HG02610 (cell line): ENCODE measurements around the gene ZAP70.
"Not testable (repeated sequence)": the region's sequence is repeated elsewhere in the genome, so short reads cannot be mapped to it uniquely, and the experiment has no call there.

Experiments
- ATAC-seq: cut with Tn5 transposase; IDR thresholded peaks from one replicate; pipeline ENCODE4 v1.9.1; 2021; ENCODE audit warnings: mild to moderate bottlenecking, moderate library complexity; ENCODE audit not compliant: unreplicated experiment

ZAP70 gene

DNA sequence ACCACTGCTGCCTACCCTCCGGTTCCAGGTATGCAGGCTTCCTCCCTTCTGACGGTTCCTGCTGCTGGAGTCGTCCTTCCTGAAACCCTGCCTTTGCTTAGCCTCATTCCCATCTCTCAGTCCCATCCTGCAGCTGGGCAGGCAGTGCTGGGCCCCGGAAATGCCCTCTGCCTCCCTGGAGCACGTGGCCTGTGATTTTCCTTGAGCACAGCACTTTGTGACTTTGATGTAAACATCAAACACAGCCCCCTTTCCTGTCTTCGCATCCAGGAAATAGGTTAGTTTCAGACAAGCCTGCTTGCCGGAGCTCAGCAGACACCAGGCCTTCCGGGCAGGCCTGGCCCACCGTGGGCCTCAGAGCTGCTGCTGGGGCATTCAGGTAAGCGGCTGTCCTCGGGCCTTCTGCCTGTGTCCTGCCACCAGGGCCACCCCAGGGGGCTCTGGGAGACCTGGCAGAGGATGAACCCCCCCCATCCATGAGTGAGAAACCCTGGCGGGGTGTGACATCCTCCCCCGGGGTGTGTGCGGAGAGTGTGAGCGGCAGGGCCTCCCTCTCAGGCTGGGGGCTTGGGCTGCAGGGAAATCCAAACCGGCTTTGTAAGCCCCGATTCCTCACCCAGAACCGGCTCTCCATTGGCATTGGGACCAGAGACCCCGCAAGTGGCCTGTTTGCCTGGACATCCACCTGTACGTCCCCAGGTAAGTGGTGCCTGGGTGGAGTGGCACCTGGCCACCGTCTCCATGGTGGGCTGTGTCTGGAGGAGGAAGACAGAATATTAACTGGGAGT lies at the start of gene ZAP70:
Gene ZAP70 (plus strand): TSS at position 281 of the 788 bp plus-strand sequence. CDS start 10,461 bp downstream, outside the sequence.
- ATAC-seq: no peak

DNA sequence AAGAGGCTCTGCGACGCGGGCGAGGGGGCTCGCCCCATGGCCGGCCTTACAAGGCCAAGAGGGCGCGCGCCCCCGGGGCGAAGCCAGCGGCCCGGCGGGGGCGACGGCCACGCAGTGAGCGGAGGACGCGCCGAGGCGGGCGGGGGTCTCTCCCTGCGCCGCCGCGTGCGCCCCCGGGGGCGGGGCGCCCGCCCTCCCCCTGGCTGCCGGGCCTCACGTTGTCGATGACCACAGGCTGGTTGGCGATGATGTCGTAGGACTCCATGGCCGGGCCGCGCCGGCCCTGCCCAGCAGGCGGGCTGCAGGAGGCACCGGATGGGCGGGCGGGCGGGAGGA lies 49.8 kb upstream of the ZAP70 start:
- ATAC-seq: no peak

GRCh38 chr2:97663962-97664635 lies 49.3 kb upstream of the ZAP70 start, which contains the start of gene ACTR1B:
TSS of gene ACTR1B (minus strand) at chr2:97664044. CDS start at chr2:97663890, 154 bp downstream.
- ATAC-seq: peak; percentile 80

DNA sequence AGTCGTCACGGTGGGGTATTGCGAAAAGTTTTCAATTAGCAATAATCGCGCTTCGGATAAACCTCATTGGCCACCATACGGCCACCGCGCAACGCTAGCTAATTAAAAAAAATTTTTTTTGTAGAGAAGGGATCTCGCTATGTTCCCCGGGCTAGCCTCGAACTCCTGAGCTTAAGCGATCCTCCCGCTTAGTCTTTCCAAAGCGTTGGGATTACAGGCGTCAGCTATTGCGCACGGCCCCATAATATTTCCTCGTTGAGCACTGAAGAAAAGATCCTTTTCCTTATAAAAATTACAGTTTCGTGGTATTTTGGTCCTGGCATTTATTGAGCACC lies 48.8 kb upstream of the ZAP70 start:
- no peak for ATAC-seq

DNA sequence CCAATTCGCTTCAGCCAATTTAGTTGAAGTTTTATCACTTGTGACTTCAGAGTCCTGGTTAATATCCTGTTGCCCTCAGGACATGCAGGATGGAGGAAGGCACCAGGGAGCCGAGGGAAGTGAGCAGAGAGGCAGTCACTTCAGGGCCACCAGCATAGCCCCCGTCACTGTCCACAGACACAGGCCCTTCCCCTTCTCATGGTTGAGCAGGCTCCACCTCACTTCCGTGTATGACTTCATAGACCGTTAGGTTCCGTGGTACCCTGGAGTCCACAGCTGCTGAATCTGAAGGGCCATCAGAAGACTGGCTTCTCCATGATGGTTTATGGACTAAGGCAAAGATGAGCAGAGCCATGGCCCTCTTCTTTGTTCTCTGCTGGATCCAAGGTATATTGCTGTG lies 43.9 kb upstream of the ZAP70 start, which contains the start of gene C2orf92:
Gene C2orf92 (plus strand): TSS at position 266 of the 400 bp plus-strand sequence. CDS start 76 bp downstream, at position 342.
- ATAC-seq: no peak

GRCh38 chr2:97670471-97670870 lies 42.9 kb upstream of the ZAP70 start:
- no peak for ATAC-seq

GRCh38 chr2:97671526-97671925 lies 41.9 kb upstream of the ZAP70 start:
- ATAC-seq: no peak

DNA sequence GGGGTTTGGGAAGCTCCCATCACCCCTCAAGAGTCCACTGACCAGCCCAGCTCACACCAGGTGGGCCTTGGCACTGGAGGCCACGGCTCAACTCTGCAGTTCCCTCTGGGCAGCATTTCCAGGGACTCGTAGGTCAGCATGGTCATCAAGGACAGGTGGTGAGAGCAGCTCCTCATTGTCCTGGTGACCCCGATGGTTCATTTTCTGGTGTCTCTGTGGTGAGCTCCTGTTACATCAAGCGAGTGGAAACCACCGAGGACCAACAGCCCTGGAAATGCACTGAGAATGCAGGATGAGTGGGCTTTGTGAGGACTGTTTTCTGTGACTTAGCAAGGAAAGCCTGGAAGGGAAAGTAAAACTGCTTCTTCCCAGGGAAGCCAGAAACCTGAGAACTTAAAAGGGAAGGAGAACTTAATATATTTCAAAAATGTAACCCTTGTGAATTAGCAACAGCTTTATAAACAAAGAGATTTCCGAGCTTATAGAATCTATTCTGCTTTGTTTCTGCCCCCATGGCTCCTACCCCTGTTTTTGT lies 40.7 kb upstream of the ZAP70 start:
- ATAC-seq: not testable (repeated sequence)

GRCh38 chr2:97673182-97673914 lies 40.0 kb upstream of the ZAP70 start:
- ATAC-seq: no peak

- ATAC-seq: no peak
Observed at GRCh38 chr2:97673915-97674283, 39.5 kb upstream of the ZAP70 start.

DNA sequence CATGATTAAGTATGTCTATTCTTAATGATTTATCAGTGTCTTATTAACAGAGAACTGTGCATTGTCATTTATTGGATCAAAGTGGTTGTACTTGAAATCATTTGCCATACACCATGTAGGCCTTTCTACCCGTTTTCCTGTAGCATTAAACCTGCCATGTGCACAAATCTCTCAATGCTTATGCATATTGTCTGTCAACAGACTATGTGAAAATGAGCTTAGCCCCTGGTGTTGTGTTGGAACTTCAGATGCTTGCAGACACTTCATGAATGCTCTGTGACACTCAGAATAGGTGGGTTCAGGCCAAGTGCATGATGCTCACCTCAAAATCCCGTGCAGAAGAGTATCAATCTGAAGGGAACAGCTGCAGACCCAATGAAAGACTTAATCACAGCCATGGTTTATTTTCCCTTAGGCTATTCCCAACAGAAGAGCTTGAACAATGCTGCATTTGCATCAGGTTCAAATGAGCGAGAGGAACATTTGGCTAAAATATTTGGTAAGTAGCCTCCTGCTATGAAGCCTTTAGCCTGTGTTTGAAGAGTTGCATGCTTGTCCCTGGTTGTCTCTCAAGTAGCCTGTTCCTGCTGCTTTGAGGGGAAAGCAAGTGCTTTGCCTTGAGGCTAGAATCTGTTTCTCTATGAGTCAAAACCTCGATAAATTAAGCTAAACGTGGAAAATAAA lies 37.8 kb upstream of the ZAP70 start:
- no peak for ATAC-seq

DNA sequence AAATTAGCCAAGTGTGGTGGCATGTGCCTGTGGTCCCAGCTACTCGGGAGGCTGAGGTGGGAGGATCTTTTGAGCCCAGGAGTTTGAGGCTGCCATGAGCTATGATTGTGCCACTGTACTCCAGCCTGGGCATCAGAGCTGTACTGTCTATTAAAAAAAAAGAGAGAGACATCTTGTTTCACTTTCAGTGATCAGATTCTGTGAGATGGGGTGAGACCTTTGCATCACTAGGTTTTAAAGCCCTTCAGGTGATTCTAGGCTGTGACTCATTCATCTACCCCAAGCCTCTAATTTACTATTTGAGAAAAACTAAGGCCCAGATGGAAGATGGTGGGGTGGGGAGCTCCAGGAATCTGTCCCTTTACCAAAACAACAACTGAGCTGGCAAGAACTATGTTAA lies 36.8 kb upstream of the ZAP70 start:
- peak; percentile 33 for ATAC-seq

- no peak for ATAC-seq
Observed at GRCh38 chr2:97677480-97677879, 35.9 kb upstream of the ZAP70 start.

GRCh38 chr2:97678298-97678697 lies 35.1 kb upstream of the ZAP70 start:
- no peak for ATAC-seq

GRCh38 chr2:97687235-97687634 lies 26.1 kb upstream of the ZAP70 start:
- ATAC-seq: not testable (repeated sequence)

DNA sequence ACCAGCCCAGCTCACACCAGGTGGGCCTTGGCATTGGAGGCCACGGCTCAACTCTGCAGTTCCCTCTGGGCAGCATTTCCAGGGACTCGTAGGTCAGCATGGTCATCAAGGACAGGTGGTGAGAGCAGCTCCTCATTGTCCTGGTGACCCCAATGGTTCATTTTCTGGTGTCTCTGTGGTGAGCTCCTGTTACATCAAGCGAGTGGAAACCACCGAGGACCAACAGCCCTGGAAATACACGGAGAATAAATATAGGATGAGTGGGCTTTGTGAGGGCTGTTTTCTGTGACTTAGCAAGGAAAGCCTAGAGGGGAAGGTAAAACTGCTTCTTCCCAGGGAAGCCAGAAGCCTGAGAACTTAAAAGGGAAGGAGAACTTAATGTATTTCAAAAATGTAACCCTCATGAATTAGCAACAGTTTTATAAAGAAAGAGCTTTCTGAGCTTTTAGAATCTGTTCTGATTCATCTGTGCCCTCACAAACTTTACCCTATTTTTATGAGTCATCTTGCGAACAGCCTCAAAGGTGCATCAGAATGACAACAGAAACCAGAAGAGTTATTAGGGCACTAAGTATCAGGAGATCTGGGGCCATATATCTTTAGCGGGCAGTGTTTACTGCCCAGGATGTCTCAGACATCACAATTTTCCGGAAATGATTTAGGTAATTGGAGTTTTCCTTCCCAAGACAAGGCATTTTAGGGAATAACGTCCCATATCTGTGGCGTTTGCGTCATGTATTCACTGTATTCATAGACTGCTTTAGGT lies 25.1 kb upstream of the ZAP70 start:
- ATAC-seq: peak; percentile 85

DNA sequence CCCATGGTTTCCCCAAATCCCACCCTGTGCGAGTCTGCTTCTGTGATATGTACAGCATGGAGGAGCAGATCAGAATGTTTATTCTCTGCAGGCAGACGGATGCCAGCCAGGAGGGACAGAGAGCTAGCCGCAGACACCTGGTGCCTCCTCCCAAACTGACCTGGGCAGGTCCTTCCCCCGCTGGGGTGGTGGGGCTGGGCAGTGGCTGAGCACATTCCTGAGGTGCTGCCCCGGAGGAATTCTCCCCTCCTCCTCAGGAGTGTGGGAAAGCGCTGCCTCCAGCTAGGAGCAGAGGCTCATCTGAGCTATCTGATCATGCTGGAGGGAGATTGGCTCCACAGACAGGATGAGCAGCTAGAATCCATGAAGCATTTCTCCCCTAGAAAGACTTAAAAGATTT lies 22.2 kb upstream of the ZAP70 start:
- ATAC-seq: no peak

DNA sequence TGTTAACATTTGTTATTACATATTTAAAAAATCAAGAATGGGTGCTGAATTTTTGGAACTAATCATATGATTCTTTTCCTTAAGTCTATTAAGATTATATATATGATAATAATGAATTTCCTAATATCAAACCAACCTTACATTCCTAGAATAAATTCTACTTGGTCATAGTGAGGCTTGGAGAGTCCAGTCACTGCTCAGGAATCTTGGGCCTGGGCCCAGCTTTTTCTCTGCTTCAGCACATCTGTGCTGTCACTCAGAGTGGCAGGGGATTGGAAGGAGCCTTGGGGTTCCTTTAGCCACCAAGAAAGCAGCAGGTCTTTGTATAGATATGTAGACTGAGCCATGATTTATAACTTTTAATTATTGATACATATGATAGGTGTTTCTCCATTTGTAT lies 19.9 kb upstream of the ZAP70 start:
- no peak for ATAC-seq

GRCh38 chr2:97695744-97696143 lies 17.6 kb upstream of the ZAP70 start:
- no peak for ATAC-seq
